Measurements from ENCODE around the gene TRIM65. TPM values are rescaled to one million over a fixed set of nuclear protein-coding genes. Genes with fewer than 3 reads are reported as not detected.
A peak's percentile ranks its signal among the peaks of the same experiment; 100 is the strongest.

The TRIM65 gene
- total and polyA plus RNA-seq, 2 of the 13 experiments (the other 11 are each of a cell fraction or from before 2014, with no cell fraction given) = 10.3 to 22.4 TPM

DNA sequence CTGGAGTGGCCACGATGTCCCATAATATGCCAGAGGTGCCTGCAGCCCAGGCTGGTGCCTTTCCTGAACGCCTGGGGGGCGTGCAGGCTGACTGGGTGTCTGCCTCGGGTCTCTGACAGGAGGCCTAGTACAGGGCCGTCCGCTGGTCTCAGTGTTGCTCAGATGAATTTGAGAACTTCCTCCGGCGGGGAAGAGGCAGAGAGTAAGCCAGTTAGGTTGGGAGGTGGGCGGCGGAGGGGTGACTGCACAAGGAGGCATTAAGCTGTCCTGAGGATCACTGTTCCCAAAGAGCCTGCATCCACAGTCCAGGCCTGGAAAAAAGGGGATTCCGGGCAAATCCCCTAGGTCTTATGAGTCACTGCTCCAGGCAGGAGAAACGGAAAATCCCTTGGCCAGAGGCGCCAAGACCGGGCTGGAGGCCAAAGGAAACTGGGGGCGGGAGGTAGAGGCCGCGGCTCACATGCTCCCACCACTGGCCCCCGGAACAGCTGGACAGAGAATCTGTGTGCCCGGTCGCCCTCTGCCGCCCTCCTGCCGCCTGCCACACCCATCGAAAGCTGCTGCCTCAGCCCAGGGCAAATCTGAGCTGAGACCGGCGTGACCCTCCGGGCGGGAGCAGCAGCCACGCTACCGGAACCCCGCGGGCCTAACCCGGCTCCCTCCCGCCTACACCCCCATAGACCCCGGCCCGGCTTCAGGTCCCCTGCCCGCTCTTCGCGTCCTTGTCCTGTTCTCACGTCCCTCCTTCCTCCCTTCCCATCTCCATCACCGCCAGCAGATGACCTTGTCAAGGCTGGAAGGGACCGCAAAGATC is 19.6 kb downstream of the TRIM65 start (continued):
- TF ChIP-seq ZNF563 (CRISPR knock-in tag; IDR thresholded peaks at IDR 0.05) = peak; percentile 55; the same call in 1 of the 2 replicates
- peak; percentile 85 for TF ChIP-seq NRL (CRISPR knock-in tag; IDR thresholded peaks at IDR 0.05; ENCODE audit: borderline replicate concordance)
- TF ChIP-seq ZBTB33 (CRISPR knock-in tag; IDR thresholded peaks at IDR 0.05) = no peak
- peak; percentile 2; the same call in 1 of the 2 replicates for TF ChIP-seq TAF1 (CRISPR knock-in tag; IDR thresholded peaks at IDR 0.05)
- no peak; the same call in 1 of the 2 replicates for TF ChIP-seq ZSCAN29 (CRISPR knock-in tag; conservative IDR thresholded peaks at IDR 0.05)
- TF ChIP-seq CBFB (CRISPR knock-in tag; IDR thresholded peaks at IDR 0.05) = 0 out of 2 replicates have a peak, but pooled peaks have one; percentile 39
- TF ChIP-seq ZFP62 (CRISPR knock-in tag; IDR thresholded peaks at IDR 0.05) = 0 out of 2 replicates have a peak, but pooled peaks have one; percentile 63
- TF ChIP-seq TBX2 (CRISPR knock-in tag; IDR thresholded peaks at IDR 0.05; ENCODE audit: borderline replicate concordance) = peak; percentile 52
- TF ChIP-seq ZNF577 (CRISPR knock-in tag; IDR thresholded peaks at IDR 0.05; ENCODE audit: borderline replicate concordance, low read depth) = no peak; the same call in 1 of the 2 replicates
- TF ChIP-seq, protein P1, sequence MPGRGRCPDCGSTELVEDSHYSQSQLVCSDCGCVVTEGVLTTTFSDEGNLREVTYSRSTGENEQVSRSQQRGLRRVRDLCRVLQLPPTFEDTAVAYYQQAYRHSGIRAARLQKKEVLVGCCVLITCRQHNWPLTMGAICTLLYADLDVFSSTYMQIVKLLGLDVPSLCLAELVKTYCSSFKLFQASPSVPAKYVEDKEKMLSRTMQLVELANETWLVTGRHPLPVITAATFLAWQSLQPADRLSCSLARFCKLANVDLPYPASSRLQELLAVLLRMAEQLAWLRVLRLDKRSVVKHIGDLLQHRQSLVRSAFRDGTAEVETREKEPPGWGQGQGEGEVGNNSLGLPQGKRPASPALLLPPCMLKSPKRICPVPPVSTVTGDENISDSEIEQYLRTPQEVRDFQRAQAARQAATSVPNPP (CRISPR knock-in tag; IDR thresholded peaks at IDR 0.05) = peak; percentile 17; the same call in 1 of the 2 replicates
- TF ChIP-seq, protein P2, sequence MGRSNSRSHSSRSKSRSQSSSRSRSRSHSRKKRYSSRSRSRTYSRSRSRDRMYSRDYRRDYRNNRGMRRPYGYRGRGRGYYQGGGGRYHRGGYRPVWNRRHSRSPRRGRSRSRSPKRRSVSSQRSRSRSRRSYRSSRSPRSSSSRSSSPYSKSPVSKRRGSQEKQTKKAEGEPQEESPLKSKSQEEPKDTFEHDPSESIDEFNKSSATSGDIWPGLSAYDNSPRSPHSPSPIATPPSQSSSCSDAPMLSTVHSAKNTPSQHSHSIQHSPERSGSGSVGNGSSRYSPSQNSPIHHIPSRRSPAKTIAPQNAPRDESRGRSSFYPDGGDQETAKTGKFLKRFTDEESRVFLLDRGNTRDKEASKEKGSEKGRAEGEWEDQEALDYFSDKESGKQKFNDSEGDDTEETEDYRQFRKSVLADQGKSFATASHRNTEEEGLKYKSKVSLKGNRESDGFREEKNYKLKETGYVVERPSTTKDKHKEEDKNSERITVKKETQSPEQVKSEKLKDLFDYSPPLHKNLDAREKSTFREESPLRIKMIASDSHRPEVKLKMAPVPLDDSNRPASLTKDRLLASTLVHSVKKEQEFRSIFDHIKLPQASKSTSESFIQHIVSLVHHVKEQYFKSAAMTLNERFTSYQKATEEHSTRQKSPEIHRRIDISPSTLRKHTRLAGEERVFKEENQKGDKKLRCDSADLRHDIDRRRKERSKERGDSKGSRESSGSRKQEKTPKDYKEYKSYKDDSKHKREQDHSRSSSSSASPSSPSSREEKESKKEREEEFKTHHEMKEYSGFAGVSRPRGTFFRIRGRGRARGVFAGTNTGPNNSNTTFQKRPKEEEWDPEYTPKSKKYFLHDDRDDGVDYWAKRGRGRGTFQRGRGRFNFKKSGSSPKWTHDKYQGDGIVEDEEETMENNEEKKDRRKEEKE (IDR thresholded peaks at IDR 0.05) = no peak
- no peak for TF ChIP-seq ZNF264 (CRISPR knock-in tag; IDR thresholded peaks at IDR 0.05)
- TF ChIP-seq, protein P3, sequence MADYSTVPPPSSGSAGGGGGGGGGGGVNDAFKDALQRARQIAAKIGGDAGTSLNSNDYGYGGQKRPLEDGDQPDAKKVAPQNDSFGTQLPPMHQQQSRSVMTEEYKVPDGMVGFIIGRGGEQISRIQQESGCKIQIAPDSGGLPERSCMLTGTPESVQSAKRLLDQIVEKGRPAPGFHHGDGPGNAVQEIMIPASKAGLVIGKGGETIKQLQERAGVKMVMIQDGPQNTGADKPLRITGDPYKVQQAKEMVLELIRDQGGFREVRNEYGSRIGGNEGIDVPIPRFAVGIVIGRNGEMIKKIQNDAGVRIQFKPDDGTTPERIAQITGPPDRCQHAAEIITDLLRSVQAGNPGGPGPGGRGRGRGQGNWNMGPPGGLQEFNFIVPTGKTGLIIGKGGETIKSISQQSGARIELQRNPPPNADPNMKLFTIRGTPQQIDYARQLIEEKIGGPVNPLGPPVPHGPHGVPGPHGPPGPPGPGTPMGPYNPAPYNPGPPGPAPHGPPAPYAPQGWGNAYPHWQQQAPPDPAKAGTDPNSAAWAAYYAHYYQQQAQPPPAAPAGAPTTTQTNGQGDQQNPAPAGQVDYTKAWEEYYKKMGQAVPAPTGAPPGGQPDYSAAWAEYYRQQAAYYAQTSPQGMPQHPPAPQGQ (CRISPR knock-in tag; IDR thresholded peaks at IDR 0.05; ENCODE audit: borderline replicate concordance) = no peak
- TF ChIP-seq, protein P4, sequence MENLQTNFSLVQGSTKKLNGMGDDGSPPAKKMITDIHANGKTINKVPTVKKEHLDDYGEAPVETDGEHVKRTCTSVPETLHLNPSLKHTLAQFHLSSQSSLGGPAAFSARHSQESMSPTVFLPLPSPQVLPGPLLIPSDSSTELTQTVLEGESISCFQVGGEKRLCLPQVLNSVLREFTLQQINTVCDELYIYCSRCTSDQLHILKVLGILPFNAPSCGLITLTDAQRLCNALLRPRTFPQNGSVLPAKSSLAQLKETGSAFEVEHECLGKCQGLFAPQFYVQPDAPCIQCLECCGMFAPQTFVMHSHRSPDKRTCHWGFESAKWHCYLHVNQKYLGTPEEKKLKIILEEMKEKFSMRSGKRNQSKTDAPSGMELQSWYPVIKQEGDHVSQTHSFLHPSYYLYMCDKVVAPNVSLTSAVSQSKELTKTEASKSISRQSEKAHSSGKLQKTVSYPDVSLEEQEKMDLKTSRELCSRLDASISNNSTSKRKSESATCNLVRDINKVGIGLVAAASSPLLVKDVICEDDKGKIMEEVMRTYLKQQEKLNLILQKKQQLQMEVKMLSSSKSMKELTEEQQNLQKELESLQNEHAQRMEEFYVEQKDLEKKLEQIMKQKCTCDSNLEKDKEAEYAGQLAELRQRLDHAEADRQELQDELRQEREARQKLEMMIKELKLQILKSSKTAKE (CRISPR knock-in tag; IDR thresholded peaks at IDR 0.05; ENCODE audit: borderline replicate concordance) = peak; percentile 11; the same call in 1 of the 2 replicates
- TF ChIP-seq ELF4 (CRISPR knock-in tag; IDR thresholded peaks at IDR 0.05; ENCODE audit: borderline replicate concordance) = peak; percentile 83; the same call in 1 of the 2 replicates
- peak; percentile 66; the same call in 1 of the 2 replicates for TF ChIP-seq ZNF878 (CRISPR knock-in tag; IDR thresholded peaks at IDR 0.05)

Data from HepG2 (cell line).